Inflammatory macrophage (primary cell): ENCODE results near the gene TPRG1L.

ENCODE experiments used
- DNase-seq, 2 donors: peaks; one replicate each; pipeline ENCODE4 v3.0.0-alpha.2; 2020 to 2022

Gene TPRG1L

GRCh38 chr1:3630161-3630611 lies 5.4 kb downstream of the TPRG1L start:
- peak in 1 of 2 donors; percentile 54 for DNase-seq

- no peak for DNase-seq
Measured at GRCh38 chr1:3630914-3631313, 6.1 kb downstream of the TPRG1L start.

- no peak for DNase-seq
Measured at GRCh38 chr1:3631320-3632260, 6.8 kb downstream of the TPRG1L start.

- no peak for DNase-seq
Measured at GRCh38 chr1:3632298-3632697, 7.5 kb downstream of the TPRG1L start.

GRCh38 chr1:3632716-3633343 lies 8.0 kb downstream of the TPRG1L start:
- DNase-seq, result no peak

- no peak for DNase-seq
Measured at GRCh38 chr1:3633344-3634058, 8.7 kb downstream of the TPRG1L start.

- no peak for DNase-seq
Measured at GRCh38 chr1:3634059-3634800, 9.4 kb downstream of the TPRG1L start.

GRCh38 chr1:3636080-3636479 lies 11.3 kb downstream of the TPRG1L start:
- no peak for DNase-seq

- DNase-seq, result no peak
Measured at GRCh38 chr1:3636531-3636930, 11.7 kb downstream of the TPRG1L start.

- DNase-seq, result no peak
Measured at GRCh38 chr1:3638027-3638426, 13.2 kb downstream of the TPRG1L start.

GRCh38 chr1:3638676-3639075 lies 13.9 kb downstream of the TPRG1L start:
- no peak for DNase-seq

- DNase-seq, result no peak
Measured at GRCh38 chr1:3639397-3639911, 14.6 kb downstream of the TPRG1L start.

GRCh38 chr1:3640121-3640837 lies 15.5 kb downstream of the TPRG1L start:
- DNase-seq, result no peak

- no peak for DNase-seq
Measured at GRCh38 chr1:3641046-3641760, 16.4 kb downstream of the TPRG1L start.

- DNase-seq, result no peak
Measured at GRCh38 chr1:3641816-3642215, 17.0 kb downstream of the TPRG1L start.

- DNase-seq, result no peak
Measured at GRCh38 chr1:3642919-3643675, 18.3 kb downstream of the TPRG1L start.

- DNase-seq, result no peak
Measured at GRCh38 chr1:3644273-3644672, 19.5 kb downstream of the TPRG1L start.

GRCh38 chr1:3645247-3645646 lies 20.4 kb downstream of the TPRG1L start:
- no peak for DNase-seq

- no peak for DNase-seq
Measured at GRCh38 chr1:3645666-3646355, 21.0 kb downstream of the TPRG1L start.
